DMS79 treated with DMSO at 0.1 percent for 48 hours (cell line): ENCODE data around the gene TAGAP.
"Not testable (repeated sequence)": the region's sequence is repeated elsewhere in the genome, so short reads cannot be mapped to it uniquely, and the experiment has no call there.

Experiments
- DNase-seq: peaks from one replicate; lab custom pipeline; 2025; lab: John Stamatoyannopoulos, UW

The TAGAP gene

GRCh38 chr6:159012201-159012600, 32.6 kb downstream of the TAGAP start:
- no peak for DNase-seq

GRCh38 chr6:159010037-159010612, 34.7 kb downstream of the TAGAP start:
- not testable (repeated sequence) for DNase-seq

- DNase-seq = peak; percentile 7
Measured at GRCh38 chr6:159008656-159009288, 36.0 kb downstream of the TAGAP start.

- DNase-seq = no peak
Measured at GRCh38 chr6:159007510-159007909, 37.3 kb downstream of the TAGAP start.

GRCh38 chr6:159005436-159005835, 39.4 kb downstream of the TAGAP start:
- no peak for DNase-seq

- no peak for DNase-seq
Measured at GRCh38 chr6:159004592-159004991, 40.2 kb downstream of the TAGAP start.

- no peak for DNase-seq
Measured at GRCh38 chr6:159002432-159003155, 42.2 kb downstream of the TAGAP start.

GRCh38 chr6:158999666-159000403, 45.0 kb downstream of the TAGAP start, which contains the start of gene RSPH3:
TSS of gene RSPH3 (minus strand) at chr6:159000202. CDS start at chr6:158999550, 652 bp downstream.
- peak; percentile 92 for DNase-seq

- DNase-seq = no peak
Measured at GRCh38 chr6:158999154-158999665, 45.6 kb downstream of the TAGAP start.

- no peak for DNase-seq
Measured at GRCh38 chr6:158996856-158997255, 47.9 kb downstream of the TAGAP start.

- no peak for DNase-seq
Measured at GRCh38 chr6:158993639-158994038, 51.2 kb downstream of the TAGAP start.

- DNase-seq = no peak
Measured at GRCh38 chr6:158991017-158991723, 53.6 kb downstream of the TAGAP start.

GRCh38 chr6:158989711-158990110, 55.1 kb downstream of the TAGAP start:
- not testable (repeated sequence) for DNase-seq

- no peak for DNase-seq
Measured at GRCh38 chr6:158988477-158988876, 56.3 kb downstream of the TAGAP start.

- no peak for DNase-seq
Measured at GRCh38 chr6:158987657-158988056, 57.1 kb downstream of the TAGAP start.
